Right lobe of liver (tissue), 4 donors: ENCODE measurements around the gene MMP24OS.

ENCODE experiments used
- CTCF ChIP-seq, 4 donors: fragments of 200-600 bp in 3 of 4; fragments of 450-650 bp in 1 of 4; IDR thresholded peaks; one replicate each; pipeline versions ENCODE4 v1.5.1 to v1.8.0; 2016 to 2022; ENCODE audit warnings: antibody characterized with exemption in 4 of 4, mild to moderate bottlenecking in 2 of 4
- POLR2A ChIP-seq: fragments of 450-650 bp; IDR thresholded peaks from one replicate; pipeline ENCODE4 v1.6.1; 2017; ENCODE audit warnings: antibody characterized with exemption, mild to moderate bottlenecking
- donor health status: DM: no; HTN: no; CAD: no.
- donor health status: DM: no; HTN: no; CAD: no.
- donor health status: DM: no; HTN: yes; CAD: no.

- TF ChIP-seq CTCF (IDR thresholded peaks at IDR 0.05) (no peak), POLR2A (no peak)
Measured at GRCh38 chr20:35298264-35298663, 20.3 kb upstream of the MMP24OS start.
